ENCODE measurements around the gene OARD1. TPM values are rescaled to one million over a fixed set of nuclear protein-coding genes. Genes with fewer than 3 reads are reported as not detected.
A peak's percentile ranks its signal among the peaks of the same experiment; 100 is the strongest.

Gene OARD1
- total RNA-seq, 1 donor from 2014 or later, result 9.7 TPM

- no peak for DNase-seq (ENCODE audit: low read depth, low spot score)
Measured at GRCh38 chr6:41074692-41075436, 2.7 kb upstream of the OARD1 start.

- no peak for DNase-seq (ENCODE audit: low read depth, low spot score)
Measured at GRCh38 chr6:41073968-41074691, 2.0 kb upstream of the OARD1 start.

GRCh38 chr6:41073203-41073967, 1.2 kb upstream of the OARD1 start:
- peak; percentile 52 for DNase-seq (ENCODE audit: low read depth, low spot score)

- peak; percentile 97 for DNase-seq (ENCODE audit: low read depth, low spot score)
Measured at GRCh38 chr6:41072836-41073202, 663 bp upstream of the OARD1 start, which contains the start of gene NFYA. Gene NFYA (plus strand): TSS chr6:41072974. CDS start chr6:41079090, 6,116 bp downstream.

- no peak for DNase-seq (ENCODE audit: low read depth, low spot score)
Measured at GRCh38 chr6:41071501-41071922, 644 bp downstream of the OARD1 start.

GRCh38 chr6:41066867-41067304, 5.3 kb downstream of the OARD1 start:
- peak; percentile 51 for DNase-seq (ENCODE audit: low read depth, low spot score)

GRCh38 chr6:41065550-41066026, 6.6 kb downstream of the OARD1 start:
- no peak for DNase-seq (ENCODE audit: low read depth, low spot score)

- no peak for DNase-seq (ENCODE audit: low read depth, low spot score)
Measured at GRCh38 chr6:41064841-41065240, 7.3 kb downstream of the OARD1 start.

- no peak for DNase-seq (ENCODE audit: low read depth, low spot score)
Measured at GRCh38 chr6:41063884-41064285, 8.3 kb downstream of the OARD1 start.

- no peak for DNase-seq (ENCODE audit: low read depth, low spot score)
Measured at GRCh38 chr6:41062056-41062455, 10.1 kb downstream of the OARD1 start.

- no peak for DNase-seq (ENCODE audit: low read depth, low spot score)
Measured at GRCh38 chr6:41061196-41061726, 10.9 kb downstream of the OARD1 start.

- no peak for DNase-seq (ENCODE audit: low read depth, low spot score)
Measured at GRCh38 chr6:41059556-41059955, 12.6 kb downstream of the OARD1 start.

GRCh38 chr6:41058783-41059181, 13.4 kb downstream of the OARD1 start:
- no peak for DNase-seq (ENCODE audit: low read depth, low spot score)

GRCh38 chr6:41056768-41057490, 15.2 kb downstream of the OARD1 start:
- DNase-seq (ENCODE audit: low read depth, low spot score), result no peak

- no peak for DNase-seq (ENCODE audit: low read depth, low spot score)
Measured at GRCh38 chr6:41055149-41055548, 17.0 kb downstream of the OARD1 start.

GRCh38 chr6:41054511-41054910, 17.6 kb downstream of the OARD1 start:
- no peak for DNase-seq (ENCODE audit: low read depth, low spot score)

- no peak for DNase-seq (ENCODE audit: low read depth, low spot score)
Measured at GRCh38 chr6:41053041-41053440, 19.1 kb downstream of the OARD1 start, which contains the start of gene APOBEC2. Gene APOBEC2 (plus strand): TSS chr6:41053202. CDS start chr6:41053348, 146 bp downstream.

- no peak for DNase-seq (ENCODE audit: low read depth, low spot score)
Measured at GRCh38 chr6:41051873-41052272, 20.3 kb downstream of the OARD1 start.

GRCh38 chr6:41050536-41050935, 21.6 kb downstream of the OARD1 start:
- DNase-seq (ENCODE audit: low read depth, low spot score), result no peak

GRCh38 chr6:41049955-41050354, 22.2 kb downstream of the OARD1 start:
- no peak for DNase-seq (ENCODE audit: low read depth, low spot score)

GRCh38 chr6:41049521-41049920, 22.6 kb downstream of the OARD1 start:
- no peak for DNase-seq (ENCODE audit: low read depth, low spot score)

Measured in pulmonary artery endothelial cell (primary cell).